SK-N-SH treated with all-trans-retinoic acid at 6 μM for 48 hours (cell line): Measurements from ENCODE around the gene SDK1.

Experiments used
- ARNTL ChIP-seq: fragments of 450-650 bp; formaldehyde crosslinking; IDR thresholded peaks from 2 replicates; pipeline ENCODE4 v1.5.0; 2020; ENCODE audit warnings: low read depth, mild to moderate bottlenecking, moderate library complexity, borderline replicate concordance
- CSDC2 ChIP-seq: fragments of 250-450 bp; sonication (Bioruptor Pico); IDR thresholded peaks from 2 replicates; pipeline ENCODE4 v1.5.0; 2020; ENCODE audit warnings: mild to moderate bottlenecking, moderate library complexity
- PPARA ChIP-seq: fragments of 250-450 bp; sonication (Bioruptor Pico); IDR thresholded peaks from 2 replicates; pipeline ENCODE4 v1.5.0; 2020; ENCODE audit warnings: mild to moderate bottlenecking, borderline replicate concordance
- TOX ChIP-seq: fragments of 250-450 bp; sonication (Bioruptor Pico); IDR thresholded peaks from 2 replicates; pipeline ENCODE4 v1.8.0; 2021; ENCODE audit warnings: mild to moderate bottlenecking, moderate library complexity, borderline replicate concordance
- ZC3H10 ChIP-seq: fragments of 250-450 bp; sonication (Bioruptor Pico); IDR thresholded peaks from 2 replicates; pipeline ENCODE4 v1.5.1; 2021; ENCODE audit warnings: mild to moderate bottlenecking, moderate library complexity
- ZFP3 ChIP-seq: fragments of 250-450 bp; sonication (Bioruptor Pico); IDR thresholded peaks from 2 replicates; pipeline ENCODE4 v1.5.0; 2020; ENCODE audit warnings: mild to moderate bottlenecking, moderate library complexity
- ZFP30 ChIP-seq: fragments of 450-650 bp; formaldehyde crosslinking; IDR thresholded peaks from 2 replicates; pipeline ENCODE4 v1.5.0; 2022; ENCODE audit warnings: mild to moderate bottlenecking, moderate library complexity
- TF ChIP-seq, protein P1 (sequence below): fragments of 250-450 bp; sonication (Bioruptor Pico); IDR thresholded peaks from 2 replicates; pipeline ENCODE4 v1.5.1; 2021; ENCODE audit warnings: mild to moderate bottlenecking, moderate library complexity
- TF ChIP-seq, protein P2 (sequence below): fragments of 250-450 bp; sonication (Bioruptor Pico); IDR thresholded peaks from 2 replicates; pipeline ENCODE4 v1.8.0; 2020; ENCODE audit warnings: mild to moderate bottlenecking, moderate library complexity, borderline replicate concordance
- TF ChIP-seq, protein P3 (sequence below): fragments of 250-450 bp; sonication (Bioruptor Pico); IDR thresholded peaks from 2 replicates; pipeline ENCODE4 v1.5.0; 2020; ENCODE audit warnings: mild to moderate bottlenecking, moderate library complexity
- TF ChIP-seq, protein P4 (sequence below): fragments of 250-450 bp; sonication (Bioruptor Pico); IDR thresholded peaks from 2 replicates; pipeline ENCODE4 v1.5.1; 2020; ENCODE audit warnings: low read depth, mild to moderate bottlenecking, moderate library complexity

DNA sequence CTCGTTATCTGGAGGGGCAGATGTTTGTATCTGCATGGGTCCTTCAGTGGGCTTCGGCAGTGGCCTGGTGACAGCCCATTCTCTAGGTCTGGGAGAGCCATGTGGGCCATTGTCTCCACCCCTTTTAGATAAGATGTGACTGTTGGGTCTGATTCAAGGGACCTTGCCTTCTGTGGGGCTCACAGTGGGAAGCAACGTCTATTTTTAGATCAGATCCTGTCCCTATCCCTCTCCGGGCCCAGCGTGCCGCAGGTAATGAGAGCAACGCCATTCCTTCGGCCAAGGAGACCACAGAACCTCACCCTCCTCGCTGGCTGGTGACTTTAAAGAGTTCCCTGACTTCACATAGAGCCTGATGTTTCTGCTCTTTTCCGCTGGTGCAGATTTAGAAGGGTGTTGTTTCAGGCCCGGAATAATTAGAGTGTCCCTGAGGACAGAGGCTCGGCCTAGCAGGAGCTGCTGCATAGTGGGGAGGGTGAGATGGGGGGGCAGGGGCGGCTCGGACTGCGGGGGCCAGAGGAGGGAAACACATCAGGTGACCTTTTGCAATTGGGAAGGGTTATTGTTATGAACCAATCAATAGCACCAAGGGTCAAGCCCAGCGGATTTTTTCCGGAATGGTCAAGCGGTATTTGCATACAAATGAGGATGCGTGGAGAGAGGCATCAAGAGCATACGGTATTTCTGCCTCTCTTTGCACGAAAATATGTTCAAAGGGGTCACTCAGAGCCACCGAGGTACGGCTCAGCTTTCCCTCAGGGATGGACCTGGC, 878.0 kb downstream of the SDK1 start:
- TF ChIP-seq TOX (CRISPR knock-in tag) (no peak), ZC3H10 (CRISPR knock-in tag) (no peak), ZFP3 (CRISPR knock-in tag) (no peak), CSDC2 (no peak), ZFP30 (CRISPR knock-in tag) (no peak), PPARA (no peak), ARNTL (CRISPR knock-in tag) (no peak)
- TF ChIP-seq, protein P1, sequence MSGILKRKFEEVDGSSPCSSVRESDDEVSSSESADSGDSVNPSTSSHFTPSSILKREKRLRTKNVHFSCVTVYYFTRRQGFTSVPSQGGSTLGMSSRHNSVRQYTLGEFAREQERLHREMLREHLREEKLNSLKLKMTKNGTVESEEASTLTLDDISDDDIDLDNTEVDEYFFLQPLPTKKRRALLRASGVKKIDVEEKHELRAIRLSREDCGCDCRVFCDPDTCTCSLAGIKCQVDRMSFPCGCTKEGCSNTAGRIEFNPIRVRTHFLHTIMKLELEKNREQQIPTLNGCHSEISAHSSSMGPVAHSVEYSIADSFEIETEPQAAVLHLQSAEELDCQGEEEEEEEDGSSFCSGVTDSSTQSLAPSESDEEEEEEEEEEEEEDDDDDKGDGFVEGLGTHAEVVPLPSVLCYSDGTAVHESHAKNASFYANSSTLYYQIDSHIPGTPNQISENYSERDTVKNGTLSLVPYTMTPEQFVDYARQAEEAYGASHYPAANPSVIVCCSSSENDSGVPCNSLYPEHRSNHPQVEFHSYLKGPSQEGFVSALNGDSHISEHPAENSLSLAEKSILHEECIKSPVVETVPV (CRISPR knock-in tag), result no peak
- TF ChIP-seq, protein P2, sequence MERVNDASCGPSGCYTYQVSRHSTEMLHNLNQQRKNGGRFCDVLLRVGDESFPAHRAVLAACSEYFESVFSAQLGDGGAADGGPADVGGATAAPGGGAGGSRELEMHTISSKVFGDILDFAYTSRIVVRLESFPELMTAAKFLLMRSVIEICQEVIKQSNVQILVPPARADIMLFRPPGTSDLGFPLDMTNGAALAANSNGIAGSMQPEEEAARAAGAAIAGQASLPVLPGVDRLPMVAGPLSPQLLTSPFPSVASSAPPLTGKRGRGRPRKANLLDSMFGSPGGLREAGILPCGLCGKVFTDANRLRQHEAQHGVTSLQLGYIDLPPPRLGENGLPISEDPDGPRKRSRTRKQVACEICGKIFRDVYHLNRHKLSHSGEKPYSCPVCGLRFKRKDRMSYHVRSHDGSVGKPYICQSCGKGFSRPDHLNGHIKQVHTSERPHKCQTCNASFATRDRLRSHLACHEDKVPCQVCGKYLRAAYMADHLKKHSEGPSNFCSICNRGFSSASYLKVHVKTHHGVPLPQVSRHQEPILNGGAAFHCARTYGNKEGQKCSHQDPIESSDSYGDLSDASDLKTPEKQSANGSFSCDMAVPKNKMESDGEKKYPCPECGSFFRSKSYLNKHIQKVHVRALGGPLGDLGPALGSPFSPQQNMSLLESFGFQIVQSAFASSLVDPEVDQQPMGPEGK, result no peak
- TF ChIP-seq, protein P3, sequence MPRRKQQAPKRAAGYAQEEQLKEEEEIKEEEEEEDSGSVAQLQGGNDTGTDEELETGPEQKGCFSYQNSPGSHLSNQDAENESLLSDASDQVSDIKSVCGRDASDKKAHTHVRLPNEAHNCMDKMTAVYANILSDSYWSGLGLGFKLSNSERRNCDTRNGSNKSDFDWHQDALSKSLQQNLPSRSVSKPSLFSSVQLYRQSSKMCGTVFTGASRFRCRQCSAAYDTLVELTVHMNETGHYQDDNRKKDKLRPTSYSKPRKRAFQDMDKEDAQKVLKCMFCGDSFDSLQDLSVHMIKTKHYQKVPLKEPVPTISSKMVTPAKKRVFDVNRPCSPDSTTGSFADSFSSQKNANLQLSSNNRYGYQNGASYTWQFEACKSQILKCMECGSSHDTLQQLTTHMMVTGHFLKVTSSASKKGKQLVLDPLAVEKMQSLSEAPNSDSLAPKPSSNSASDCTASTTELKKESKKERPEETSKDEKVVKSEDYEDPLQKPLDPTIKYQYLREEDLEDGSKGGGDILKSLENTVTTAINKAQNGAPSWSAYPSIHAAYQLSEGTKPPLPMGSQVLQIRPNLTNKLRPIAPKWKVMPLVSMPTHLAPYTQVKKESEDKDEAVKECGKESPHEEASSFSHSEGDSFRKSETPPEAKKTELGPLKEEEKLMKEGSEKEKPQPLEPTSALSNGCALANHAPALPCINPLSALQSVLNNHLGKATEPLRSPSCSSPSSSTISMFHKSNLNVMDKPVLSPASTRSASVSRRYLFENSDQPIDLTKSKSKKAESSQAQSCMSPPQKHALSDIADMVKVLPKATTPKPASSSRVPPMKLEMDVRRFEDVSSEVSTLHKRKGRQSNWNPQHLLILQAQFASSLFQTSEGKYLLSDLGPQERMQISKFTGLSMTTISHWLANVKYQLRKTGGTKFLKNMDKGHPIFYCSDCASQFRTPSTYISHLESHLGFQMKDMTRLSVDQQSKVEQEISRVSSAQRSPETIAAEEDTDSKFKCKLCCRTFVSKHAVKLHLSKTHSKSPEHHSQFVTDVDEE (CRISPR knock-in tag), result no peak
- TF ChIP-seq, protein P4, sequence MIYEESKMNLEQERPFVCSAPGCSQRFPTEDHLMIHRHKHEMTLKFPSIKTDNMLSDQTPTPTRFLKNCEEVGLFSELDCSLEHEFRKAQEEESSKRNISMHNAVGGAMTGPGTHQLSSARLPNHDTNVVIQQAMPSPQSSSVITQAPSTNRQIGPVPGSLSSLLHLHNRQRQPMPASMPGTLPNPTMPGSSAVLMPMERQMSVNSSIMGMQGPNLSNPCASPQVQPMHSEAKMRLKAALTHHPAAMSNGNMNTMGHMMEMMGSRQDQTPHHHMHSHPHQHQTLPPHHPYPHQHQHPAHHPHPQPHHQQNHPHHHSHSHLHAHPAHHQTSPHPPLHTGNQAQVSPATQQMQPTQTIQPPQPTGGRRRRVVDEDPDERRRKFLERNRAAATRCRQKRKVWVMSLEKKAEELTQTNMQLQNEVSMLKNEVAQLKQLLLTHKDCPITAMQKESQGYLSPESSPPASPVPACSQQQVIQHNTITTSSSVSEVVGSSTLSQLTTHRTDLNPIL, result no peak
